Nucleus accumbens (tissue), 56 donors: ENCODE measurements around the gene TM9SF2.
"Not testable (repeated sequence)": the region's sequence is repeated elsewhere in the genome, so short reads cannot be mapped to it uniquely, and the experiment has no call there.

Experiments used
- DNase-seq, 56 donors: peaks; one replicate each; lab custom pipeline; 2025; lab: John Stamatoyannopoulos, UW

The TM9SF2 gene

DNA sequence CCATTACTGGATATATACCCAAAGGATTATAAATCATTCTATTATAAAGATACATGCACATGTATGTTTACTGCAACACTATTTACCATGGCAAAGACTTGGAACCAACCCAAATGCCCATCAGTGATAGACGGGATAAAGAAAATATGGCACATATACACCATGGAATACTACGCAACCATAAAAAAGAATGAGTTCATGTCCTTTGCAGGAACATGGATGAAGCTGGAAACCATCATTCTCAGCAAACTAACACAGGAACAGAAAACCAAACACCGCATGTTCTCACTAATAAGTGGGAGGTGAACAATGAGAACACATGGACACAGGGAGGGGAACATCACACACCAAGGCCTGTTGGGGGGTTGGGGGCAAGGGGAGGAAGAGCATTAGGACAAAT is 9.5 kb upstream of the TM9SF2 start:
- not testable (repeated sequence) for DNase-seq

DNA sequence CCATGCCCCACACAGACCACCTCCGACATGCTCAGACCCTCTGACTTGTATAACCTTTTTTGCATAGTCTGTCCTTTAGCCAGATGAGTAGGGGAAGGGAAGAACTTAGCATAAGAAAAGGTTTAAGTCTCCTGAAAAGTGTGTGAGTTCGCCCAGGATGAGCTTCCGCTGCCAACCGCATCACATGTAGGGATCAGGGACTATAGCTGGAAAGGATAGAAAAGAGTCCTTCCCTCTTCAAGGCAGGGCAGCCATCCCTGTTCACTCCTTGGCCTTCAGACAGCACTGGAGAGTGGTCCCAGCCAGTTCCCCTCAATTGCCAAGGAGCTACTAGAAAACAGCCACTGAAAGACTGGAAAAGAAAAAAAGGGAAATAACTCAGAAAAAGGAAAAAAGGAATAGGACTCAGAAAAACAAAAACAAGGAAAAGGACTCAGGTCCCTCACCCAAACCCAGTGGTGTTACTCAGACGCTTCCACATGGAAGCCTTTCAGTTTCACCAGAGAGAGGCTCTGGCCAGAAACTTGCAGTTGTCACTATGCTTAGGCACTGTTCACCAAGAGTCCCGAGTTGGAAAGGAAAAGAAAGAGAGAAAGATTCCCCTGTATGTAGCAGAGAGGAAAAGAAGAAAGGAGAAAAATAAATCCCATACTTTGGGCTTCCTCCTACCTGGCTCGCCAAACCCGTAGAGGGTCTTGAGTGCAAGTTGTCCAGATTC is 5.6 kb upstream of the TM9SF2 start:
- DNase-seq, result no peak

DNA sequence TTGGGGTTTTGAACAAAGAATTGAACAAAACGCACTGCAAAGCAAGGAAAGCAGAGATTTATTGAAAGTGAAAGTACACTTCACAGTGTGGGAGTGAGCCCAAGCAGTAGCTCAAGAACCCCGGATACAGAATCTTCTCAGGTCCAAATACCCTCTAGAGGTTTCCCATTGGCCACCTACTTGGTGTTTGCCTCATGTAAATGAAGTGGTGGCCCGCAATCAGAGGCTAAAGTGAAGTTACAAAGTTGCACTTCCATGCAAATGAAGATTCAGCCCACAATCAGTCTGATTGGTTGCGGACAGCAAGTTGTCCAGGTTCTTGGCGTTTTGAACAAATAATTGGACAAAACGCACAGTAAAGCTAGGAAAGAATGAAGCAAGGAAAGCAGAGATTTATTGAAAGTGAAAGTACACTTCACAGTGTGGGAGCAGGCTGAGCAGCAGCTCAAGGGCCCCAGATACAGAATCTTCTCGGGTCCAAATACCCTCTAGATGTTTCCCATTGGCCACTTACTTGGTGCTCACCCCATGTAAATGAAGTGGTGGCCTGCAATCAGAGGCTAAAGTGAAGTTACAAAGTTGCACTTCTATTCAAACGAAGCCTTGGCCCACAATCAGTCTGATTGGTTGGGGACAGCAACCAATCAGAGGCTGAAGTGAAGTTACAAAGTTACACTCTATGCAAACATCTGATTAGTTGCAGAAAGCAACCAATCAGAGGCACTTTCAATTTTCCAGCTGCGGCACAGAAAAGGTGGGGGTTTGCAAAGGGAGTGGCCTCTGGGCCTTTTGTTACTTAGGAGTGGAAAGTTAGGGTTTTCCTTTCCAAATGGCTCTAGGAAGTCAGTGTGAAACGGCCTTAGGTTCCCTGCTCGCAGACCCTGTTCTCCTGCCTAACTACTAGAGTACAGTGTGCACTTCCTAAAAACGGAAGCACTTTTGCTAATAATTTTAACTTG is 4.8 kb upstream of the TM9SF2 start:
- peak in 34 of 56 donors; percentile 2 to 52 (median 12) for DNase-seq

DNA sequence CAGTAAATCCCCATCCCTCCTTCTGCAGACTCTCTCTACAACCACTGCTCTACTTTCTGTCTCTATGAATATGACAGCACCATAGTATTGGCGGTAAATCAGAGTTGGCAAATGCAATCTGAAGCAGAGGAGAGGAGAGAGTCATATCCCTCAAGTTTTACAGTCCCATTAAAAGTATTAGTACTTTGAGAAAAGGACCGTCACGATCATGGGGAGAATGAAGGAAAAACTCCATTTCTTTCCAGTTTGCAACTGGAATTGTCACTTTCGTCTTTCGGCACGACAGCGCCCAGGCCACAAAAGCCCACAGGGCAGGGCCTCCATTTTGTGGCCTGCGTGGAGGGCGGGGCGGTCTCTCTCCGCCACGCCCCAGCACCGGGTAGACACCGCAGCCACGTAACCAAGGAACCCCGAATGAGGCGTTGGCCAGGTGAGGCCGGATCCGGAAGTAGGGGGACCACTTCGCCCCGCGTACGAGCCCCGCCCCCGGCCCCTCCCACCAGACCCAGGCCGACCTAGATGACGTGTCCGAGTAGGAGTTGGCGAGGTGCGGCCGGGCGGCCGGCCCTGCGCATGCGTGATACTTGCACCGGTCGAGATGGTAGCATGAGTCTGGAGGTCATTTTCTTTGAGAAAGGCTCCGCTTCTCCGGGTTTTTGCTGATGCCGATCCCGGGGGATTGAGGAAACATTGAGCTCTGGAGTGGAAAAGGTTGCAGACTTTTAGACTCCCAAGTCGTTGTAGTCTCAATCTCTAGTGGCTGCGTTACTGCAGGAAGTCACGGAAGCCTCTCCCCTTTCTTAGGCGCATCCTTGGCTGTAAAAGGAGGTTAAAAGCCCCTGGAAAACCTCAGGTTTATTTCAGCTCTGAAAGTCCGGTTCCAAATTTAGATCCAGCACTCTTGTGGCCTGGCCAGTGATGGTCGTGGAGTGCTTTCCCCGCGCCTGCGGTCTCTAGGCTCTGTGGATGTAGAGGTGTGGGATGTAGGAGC is 2.8 kb upstream of the TM9SF2 start:
- DNase-seq, result peak; percentile 31 to 96 (median 90)

DNA sequence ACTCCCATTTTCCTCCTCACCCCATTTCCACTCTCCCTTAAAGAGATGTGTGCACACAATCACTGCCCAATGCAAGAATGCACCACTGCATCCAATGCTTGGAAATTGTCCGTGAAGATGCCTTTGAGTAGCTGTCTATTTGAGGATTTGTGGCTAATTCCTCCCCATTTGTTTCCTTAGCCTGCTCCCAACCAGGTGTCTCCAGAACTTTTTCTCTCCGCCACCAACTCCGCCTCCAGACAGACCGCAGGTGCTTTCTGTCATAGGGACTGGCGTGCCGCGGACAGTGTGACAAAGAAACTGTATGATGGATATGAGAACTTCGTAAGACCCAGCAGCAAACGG is 461 bp upstream of the TM9SF2 start:
- no peak for DNase-seq

DNA sequence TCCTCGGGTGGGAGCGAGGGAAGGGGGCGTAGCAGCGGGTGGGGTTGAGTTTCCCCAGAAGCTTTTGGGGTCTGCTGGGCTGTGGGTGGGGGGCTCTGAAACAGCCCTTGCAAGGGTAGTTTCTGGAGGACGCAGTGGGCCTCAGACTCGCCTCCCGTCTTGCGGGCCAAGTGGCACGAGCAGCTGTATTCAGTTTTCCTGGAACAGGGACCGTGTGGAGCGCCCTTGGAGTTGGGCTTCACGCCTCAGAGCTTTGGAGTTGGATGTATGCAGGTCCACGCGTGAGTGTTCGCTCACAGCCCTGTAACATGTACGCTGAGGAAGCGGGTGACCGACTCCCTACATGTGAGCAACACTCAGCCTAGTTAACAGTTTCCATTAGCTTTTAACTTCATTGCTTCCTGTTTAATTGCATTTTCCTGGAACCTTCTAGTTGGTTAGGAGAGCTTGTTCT is 603 bp downstream of the TM9SF2 start:
- peak in 4 of 56 donors; percentile 19 to 52 (median 40) for DNase-seq

DNA sequence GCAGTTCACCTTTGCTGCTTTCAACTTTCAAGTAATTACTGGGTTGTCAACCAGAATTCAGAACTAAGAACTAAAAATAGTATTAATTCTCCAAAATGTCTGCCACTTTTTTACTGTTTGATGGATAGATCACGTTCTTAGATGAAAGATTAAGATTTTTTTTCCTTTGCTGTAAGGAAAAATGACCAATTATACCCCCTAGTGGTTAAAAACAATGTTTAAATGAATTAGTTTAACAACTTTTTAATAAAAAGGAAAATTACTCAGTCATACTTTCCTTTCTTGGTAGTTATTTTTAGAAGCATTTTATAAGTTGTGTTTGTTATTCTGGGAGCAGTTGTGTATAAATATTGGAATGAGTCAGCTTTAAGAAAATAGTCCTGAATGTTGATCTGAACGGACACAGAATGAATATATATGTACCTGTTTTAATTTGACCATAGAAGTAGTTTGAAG is 4.6 kb downstream of the TM9SF2 start:
- DNase-seq, result no peak

DNA sequence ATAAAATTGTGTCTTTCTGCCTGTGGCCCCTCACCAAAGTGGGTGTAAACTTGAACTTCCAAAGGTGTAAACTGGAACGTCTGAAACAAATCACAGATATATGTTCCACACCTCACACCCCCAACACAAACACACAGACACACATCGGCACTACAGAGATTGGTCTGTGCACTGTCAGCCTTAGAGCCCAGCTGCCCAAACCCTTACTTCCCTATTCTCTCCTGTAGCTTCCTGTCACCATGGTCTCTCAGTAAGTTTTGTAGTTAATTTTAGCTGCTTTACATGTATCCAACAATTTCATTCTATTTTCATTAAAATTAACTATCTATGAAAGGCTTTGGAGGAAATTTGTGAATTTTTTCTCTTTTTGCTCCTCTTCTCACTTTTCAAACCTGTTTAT is 5.4 kb downstream of the TM9SF2 start:
- DNase-seq, result no peak

DNA sequence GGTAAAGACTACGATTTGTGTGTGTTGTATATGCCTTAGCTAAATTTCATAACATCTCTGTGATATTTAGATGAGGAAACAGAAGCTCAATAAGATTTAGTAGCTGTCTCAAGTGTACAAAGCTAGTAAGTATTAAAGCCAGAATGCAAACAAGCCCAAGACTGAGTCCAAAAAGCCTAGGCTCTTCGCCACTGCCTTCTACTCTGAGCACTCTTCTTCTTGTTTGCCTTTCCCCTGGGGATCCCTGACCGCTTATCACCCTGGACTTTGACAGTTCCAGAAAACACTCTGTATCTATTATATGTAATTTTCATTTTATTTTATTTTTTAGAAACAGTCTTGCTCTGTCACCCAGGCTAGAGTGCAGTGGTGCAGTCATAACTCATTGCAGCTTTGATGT is 5.8 kb downstream of the TM9SF2 start:
- no peak for DNase-seq

DNA sequence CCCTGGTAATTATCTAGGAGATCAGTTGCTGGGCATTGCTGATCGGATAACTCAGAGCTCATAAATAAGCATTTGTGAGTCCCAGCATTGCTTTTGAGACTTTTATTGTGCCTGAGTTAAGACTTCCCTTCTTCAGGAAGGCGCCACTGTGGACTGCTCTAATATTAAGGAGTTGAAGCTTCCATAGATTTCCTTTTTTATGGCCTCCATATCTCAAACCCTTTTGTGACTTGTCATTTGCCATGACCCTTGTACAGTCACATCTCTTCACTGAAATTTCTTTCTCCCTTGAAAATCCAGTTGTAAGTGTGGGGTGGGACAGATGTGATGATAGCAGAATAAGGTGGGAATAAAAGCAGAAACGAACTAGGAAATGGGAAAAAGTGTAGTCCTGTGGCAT is 6.3 kb downstream of the TM9SF2 start:
- no peak for DNase-seq

DNA sequence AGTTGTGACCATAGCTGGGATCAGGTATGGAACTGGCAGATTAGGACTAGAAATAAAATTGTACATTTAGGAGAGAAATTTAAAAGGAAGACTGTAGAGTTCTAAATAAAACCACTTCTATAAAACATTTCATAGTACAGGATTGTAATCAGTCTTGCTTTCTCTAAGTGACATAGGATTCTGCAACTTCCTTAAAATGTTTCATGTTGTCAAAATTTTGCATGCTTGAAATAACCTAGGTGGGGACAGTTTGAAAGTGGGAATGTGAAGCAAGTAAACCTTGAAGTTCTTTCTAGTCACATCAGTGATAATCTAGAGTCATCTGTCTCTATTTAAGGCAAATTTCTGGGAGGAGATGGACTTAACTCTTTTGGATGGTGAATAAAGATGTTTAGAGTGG is 6.7 kb downstream of the TM9SF2 start:
- DNase-seq, result no peak

DNA sequence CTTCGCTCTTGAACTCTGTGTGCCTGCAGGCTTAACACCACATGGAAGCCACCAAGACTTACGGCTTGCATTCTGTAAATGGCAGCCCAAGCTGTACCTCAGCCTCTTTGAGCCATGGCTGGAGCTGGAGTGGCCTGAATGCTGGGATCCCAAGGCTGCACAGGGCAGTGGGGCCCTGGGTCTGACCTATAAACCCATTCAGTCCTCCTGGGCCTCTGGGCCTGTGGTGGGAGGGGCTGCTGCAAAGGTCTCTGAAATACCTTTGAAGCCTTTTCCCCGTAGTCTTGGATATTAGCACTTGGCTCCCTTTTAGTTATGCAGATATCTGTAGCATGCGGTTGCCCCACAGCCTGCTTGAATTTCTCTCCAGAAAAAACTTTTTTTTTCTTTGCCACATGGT is 8.2 kb downstream of the TM9SF2 start:
- no peak for DNase-seq

DNA sequence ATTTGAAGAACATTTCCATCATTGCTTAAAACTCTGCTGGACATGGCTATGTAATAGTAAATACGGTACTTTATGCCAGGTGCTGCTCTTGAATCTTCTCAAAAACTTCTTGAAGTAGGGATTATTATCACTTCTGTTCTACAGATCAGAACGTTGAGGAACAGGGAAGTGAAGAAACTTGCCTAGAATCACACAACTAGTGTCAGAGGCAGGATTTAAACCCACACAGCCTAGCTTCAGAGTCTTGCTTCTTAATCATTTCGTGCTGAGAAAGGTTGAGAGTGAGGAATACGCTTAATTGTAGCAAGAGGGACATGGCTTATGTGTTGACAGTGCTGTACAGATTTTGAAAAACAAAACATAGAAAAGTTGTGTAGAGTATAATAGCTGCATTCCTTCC is 13.5 kb downstream of the TM9SF2 start:
- no peak for DNase-seq

DNA sequence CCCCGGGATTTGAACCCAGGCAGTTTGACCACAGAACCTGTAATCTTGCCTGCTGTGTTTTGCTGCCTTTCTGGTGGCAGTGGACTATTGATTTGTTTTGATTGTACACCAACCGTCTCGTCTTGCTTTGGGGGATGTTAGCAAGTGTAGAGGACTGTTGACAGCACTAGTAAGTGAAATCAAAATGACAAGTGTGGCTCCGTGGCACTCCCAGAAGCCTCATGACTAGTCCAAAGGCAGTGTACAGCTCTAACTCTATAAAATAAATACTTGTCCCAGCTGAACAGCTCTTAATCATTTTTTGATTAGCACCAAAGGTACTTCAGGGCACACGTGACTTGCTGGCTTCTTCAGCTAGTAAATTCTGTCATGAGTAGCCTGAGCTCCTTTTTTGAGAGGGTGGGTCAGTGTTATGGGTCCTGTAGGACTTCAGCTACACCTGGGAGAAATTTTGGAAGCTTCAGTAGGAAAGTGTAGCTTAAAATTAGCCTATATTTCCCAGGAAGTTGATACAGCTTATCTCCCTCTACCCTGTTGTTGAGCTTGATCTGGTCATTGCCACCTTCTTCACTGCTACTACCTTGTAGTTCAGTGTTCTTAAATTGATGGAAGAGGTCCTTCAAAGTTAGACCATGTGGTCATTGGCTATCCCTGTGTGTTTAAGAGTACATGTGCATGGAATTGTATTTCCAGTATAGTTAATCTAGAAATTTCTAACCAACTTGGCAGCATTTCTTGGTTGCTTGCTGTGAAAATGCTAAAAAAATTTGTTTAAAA is 15.1 kb downstream of the TM9SF2 start:
- DNase-seq, result no peak

DNA sequence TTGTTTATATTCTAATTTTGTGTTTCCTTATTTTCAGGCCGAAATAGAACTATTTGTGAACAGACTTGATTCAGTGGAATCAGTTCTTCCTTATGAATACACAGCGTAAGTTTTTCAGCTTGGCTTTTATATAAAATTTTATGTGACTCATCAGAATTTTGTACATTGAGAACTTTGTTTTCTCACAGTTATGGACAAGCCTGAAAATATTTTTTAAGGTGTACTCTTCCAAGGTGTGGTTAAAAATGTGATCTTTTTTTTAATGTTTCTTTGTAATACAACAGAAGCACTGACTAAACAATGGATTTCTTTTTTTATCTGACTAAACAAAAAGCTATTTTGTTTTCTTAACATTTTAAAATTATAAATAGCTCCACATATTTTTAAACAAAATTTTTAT is 16.3 kb downstream of the TM9SF2 start:
- no peak for DNase-seq

DNA sequence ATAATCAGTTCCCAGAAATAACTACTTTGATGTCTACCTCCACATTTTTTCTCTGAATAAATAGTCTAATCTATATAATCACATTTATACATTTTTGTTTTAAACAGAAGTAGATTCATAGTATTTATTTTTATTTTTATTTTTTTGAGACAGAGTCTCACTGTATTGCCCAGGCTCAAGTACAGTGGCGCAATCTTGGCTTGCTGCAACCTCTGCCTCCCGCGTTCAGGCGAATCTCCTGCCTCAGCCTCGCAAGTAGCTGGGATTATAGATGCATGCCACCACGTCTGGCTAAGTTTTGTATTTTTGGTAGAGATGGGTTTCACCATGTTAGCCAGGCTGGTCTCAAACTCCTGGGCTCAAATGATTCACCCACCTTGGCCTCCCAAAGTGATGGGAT is 16.7 kb downstream of the TM9SF2 start:
- DNase-seq, result no peak

DNA sequence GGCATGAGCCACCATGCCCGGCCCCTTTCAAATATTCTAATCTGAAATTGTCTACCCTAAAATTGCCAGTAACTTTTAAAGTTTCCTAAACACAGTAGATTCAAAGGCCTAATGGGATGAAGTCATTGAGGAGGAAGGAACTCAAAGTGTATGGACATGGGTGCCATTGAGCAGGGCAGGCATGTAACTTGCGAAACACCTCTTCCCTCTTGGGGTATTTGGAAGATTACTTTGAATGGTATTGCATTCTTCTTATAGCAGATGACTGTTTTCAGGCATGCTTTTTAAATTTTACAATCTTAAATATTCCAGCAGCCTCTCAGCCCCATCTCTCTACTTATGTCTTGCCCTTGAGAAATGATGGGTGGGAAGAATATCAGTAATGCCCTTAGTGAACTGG is 21.0 kb downstream of the TM9SF2 start:
- DNase-seq, result no peak

DNA sequence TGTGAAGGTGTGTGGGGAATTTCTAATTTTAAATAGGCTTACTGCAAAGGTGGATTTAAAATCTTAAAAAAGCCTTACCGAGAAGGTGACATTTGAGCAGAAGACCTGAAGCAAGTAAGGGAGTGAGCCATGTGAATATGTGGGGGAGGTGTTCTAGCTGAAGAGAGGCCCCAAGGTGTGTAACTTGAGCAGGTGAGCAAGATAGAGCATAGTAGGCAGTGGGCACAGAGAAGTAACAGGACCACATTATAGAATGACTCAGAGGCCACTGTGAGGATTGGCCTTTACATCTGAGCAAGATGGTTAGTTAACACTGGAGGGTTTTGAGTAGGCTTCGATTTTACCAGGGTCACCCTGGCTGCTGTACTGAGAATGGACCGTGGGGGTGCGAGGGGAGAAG is 22.6 kb downstream of the TM9SF2 start:
- peak in 1 of 56 donors; percentile 3 for DNase-seq

DNA sequence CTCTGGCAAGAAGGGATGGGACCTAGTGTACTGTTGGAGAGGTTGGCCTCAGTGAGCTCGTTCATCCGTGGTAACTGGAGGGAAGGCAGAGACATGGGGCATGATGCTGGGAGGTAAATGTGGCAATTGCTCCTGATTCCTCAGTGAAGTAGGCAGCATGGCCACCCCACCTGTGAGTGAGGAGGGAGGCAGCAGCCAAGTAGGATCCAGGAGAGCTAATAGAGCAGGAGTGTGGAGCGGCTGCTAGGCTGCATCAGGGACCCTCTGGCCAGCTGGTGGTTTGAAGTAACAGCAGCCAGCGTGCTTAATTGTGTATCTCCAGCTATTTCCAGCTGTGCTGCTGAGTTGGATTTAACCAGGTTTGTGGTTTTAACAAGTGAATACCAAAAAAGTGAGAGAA is 24.7 kb downstream of the TM9SF2 start:
- no peak for DNase-seq

DNA sequence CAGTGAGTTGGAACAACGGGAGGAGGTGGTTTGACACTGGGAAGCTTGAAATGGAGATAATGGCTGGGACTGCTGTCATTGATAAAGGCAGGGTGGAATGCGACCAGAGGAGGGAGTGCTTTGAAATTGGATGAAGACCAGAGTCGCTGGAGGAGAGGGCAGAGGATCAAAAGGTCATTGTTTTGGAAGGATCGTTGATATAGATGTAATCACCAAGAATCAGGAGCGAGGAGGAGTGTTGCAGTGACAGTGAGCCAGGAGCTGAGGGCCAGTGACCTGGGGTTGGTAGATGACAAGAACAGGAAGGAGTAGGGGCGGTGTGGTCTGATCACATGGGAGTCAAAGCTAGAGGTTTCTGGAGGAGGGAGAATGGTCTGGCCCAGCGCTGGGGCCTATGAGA is 25.3 kb downstream of the TM9SF2 start:
- no peak for DNase-seq
